Panc1 (cell line): Measurements from ENCODE around the gene THTPA.

Experiments
- TCF7L2 ChIP-seq: IDR thresholded peaks from 2 replicates; pipeline ENCODE4 v1.6.1; 2011; ENCODE audit warnings: mild to moderate bottlenecking, low read depth, low read length, inconsistent platforms
- TF ChIP-seq, protein P1 (sequence below), 2 experiments: IDR thresholded peaks; 2 replicates each; pipeline ENCODE4 v1.6.1; 2011 to 2012; ENCODE audit warnings: low read depth in 2 of 2, control low read depth in 1 of 2, low read length in 1 of 2, mild to moderate bottlenecking in 1 of 2, moderate library complexity in 1 of 2; ENCODE audit not compliant: insufficient read depth in 1 of 2
- TF ChIP-seq, protein P2 (sequence below): fragments of 450-650 bp; IDR thresholded peaks from 2 replicates; pipeline ENCODE4 v1.5.1; 2017; ENCODE audit warnings: mild to moderate bottlenecking

DNA sequence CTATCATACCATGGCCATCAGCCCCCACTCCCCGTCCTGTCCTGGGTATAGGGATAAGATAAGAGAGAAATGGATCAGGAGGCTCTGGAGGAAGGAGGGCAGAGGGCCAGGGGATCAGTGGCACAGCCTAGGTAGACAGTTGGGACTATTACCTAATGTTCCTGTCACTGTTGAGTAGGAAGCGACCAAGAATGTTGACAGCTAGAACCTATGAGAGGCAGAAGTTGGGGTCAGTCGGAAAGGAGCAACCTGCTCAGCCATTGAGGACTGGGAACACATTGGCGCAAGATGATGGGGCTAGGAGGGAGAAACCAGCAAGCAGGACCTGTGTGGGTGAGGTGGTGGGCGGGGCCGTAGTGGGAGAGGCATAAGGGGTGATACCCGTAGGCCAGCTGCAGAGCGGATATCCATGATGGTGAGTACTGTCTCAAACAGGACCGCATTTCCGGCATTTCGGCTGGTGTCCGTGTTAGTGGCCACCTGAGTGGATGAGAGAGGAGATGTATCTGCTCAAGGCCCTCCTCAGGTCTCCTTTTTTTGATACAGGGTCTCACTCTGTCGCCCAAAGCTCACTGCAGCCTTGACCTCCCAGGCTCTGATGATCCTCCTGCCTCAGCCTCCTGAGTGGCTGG, 8.2 kb downstream of the THTPA start:
- no peak for TF ChIP-seq TCF7L2
- TF ChIP-seq, protein P1, sequence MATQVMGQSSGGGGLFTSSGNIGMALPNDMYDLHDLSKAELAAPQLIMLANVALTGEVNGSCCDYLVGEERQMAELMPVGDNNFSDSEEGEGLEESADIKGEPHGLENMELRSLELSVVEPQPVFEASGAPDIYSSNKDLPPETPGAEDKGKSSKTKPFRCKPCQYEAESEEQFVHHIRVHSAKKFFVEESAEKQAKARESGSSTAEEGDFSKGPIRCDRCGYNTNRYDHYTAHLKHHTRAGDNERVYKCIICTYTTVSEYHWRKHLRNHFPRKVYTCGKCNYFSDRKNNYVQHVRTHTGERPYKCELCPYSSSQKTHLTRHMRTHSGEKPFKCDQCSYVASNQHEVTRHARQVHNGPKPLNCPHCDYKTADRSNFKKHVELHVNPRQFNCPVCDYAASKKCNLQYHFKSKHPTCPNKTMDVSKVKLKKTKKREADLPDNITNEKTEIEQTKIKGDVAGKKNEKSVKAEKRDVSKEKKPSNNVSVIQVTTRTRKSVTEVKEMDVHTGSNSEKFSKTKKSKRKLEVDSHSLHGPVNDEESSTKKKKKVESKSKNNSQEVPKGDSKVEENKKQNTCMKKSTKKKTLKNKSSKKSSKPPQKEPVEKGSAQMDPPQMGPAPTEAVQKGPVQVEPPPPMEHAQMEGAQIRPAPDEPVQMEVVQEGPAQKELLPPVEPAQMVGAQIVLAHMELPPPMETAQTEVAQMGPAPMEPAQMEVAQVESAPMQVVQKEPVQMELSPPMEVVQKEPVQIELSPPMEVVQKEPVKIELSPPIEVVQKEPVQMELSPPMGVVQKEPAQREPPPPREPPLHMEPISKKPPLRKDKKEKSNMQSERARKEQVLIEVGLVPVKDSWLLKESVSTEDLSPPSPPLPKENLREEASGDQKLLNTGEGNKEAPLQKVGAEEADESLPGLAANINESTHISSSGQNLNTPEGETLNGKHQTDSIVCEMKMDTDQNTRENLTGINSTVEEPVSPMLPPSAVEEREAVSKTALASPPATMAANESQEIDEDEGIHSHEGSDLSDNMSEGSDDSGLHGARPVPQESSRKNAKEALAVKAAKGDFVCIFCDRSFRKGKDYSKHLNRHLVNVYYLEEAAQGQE (IDR thresholded peaks at IDR 0.05; ENCODE audit: insufficient read depth in 1 of 2, low read depth in 2 of 2, low read length in 1 of 2), result no peak
- TF ChIP-seq, protein P2, sequence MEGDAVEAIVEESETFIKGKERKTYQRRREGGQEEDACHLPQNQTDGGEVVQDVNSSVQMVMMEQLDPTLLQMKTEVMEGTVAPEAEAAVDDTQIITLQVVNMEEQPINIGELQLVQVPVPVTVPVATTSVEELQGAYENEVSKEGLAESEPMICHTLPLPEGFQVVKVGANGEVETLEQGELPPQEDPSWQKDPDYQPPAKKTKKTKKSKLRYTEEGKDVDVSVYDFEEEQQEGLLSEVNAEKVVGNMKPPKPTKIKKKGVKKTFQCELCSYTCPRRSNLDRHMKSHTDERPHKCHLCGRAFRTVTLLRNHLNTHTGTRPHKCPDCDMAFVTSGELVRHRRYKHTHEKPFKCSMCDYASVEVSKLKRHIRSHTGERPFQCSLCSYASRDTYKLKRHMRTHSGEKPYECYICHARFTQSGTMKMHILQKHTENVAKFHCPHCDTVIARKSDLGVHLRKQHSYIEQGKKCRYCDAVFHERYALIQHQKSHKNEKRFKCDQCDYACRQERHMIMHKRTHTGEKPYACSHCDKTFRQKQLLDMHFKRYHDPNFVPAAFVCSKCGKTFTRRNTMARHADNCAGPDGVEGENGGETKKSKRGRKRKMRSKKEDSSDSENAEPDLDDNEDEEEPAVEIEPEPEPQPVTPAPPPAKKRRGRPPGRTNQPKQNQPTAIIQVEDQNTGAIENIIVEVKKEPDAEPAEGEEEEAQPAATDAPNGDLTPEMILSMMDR, result no peak
